ENCODE data around the gene MARF1.

GRCh38 chr16:15639061-15639568 lies 3.8 kb downstream of the MARF1 start:
- TF ChIP-seq, protein P1, sequence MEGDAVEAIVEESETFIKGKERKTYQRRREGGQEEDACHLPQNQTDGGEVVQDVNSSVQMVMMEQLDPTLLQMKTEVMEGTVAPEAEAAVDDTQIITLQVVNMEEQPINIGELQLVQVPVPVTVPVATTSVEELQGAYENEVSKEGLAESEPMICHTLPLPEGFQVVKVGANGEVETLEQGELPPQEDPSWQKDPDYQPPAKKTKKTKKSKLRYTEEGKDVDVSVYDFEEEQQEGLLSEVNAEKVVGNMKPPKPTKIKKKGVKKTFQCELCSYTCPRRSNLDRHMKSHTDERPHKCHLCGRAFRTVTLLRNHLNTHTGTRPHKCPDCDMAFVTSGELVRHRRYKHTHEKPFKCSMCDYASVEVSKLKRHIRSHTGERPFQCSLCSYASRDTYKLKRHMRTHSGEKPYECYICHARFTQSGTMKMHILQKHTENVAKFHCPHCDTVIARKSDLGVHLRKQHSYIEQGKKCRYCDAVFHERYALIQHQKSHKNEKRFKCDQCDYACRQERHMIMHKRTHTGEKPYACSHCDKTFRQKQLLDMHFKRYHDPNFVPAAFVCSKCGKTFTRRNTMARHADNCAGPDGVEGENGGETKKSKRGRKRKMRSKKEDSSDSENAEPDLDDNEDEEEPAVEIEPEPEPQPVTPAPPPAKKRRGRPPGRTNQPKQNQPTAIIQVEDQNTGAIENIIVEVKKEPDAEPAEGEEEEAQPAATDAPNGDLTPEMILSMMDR (IDR thresholded peaks at IDR 0.05 in 8 of 11, conservative IDR thresholded peaks at IDR 0.05 in 3 of 11), result no peak
- TF ChIP-seq POLR2A (IDR thresholded peaks at IDR 0.05), result no peak

Data from spleen (tissue), 7 donors.